Subcutaneous adipose tissue (tissue), 4 donors: ENCODE data around the gene LGR5. TPM values are rescaled to one million over a fixed set of nuclear protein-coding genes. Genes with fewer than 3 reads are reported as not detected.

Experiments used
- CTCF ChIP-seq: fragments of 450-650 bp; IDR thresholded peaks from one replicate; pipeline ENCODE4 v1.5.1; 2016; ENCODE audit warnings: low read depth, mild to moderate bottlenecking, control low read depth, antibody characterized with exemption, moderate library complexity
- total RNA-seq, 4 donors: library from RNA; depleted of rRNA; stranded (reverse); fragments of >200 nt; gene quantifications; one replicate each; pipeline ENCODE4 v1.1.0, GENCODE V29; 2016

LGR5 gene
- total RNA-seq: under 1 TPM; 0.17 to 0.88 (median 0.35) TPM

GRCh38 chr12:71439613-71440344 lies at the start of gene LGR5:
Gene LGR5 (plus strand): TSS chr12:71439798. CDS start chr12:71440081, 283 bp downstream.
- no peak for TF ChIP-seq CTCF

GRCh38 chr12:71392521-71393145 lies 47.0 kb upstream of the LGR5 start:
- TF ChIP-seq CTCF: no peak

- no peak for TF ChIP-seq CTCF
These were observed 46.0 kb upstream of the LGR5 start for GRCh38 chr12:71393625-71394024.

GRCh38 chr12:71397433-71397954 lies 42.1 kb upstream of the LGR5 start:
- TF ChIP-seq CTCF: no peak

- TF ChIP-seq CTCF: no peak
These were observed 40.4 kb upstream of the LGR5 start for GRCh38 chr12:71399197-71399596.

GRCh38 chr12:71400481-71400880 lies 39.1 kb upstream of the LGR5 start:
- TF ChIP-seq CTCF: no peak

- TF ChIP-seq CTCF: no peak
These were observed 33.7 kb upstream of the LGR5 start for GRCh38 chr12:71405884-71406283.
